Gastroesophageal sphincter (tissue), 3 donors: ENCODE results near the gene LACRT.

Source experiments
- EP300 ChIP-seq: sonication (generic); formaldehyde crosslinking; IDR thresholded peaks from one replicate; pipeline ENCODE4 v1.6.1; 2017; ENCODE audit warnings: antibody characterized with exemption, mild to moderate bottlenecking
- POLR2A ChIP-seq, 2 donors: fragments of 450-650 bp; IDR thresholded peaks; one replicate each; pipeline ENCODE4 v1.6.1; 2017; ENCODE audit warnings: antibody characterized with exemption in 2 of 2, mild to moderate bottlenecking in 2 of 2, moderate library complexity in 1 of 2
- POLR2AphosphoS5 ChIP-seq: sonication (generic); formaldehyde crosslinking; IDR thresholded peaks from one replicate; pipeline ENCODE4 v1.6.1; 2017; ENCODE audit warnings: antibody characterized with exemption
- TF ChIP-seq, protein P1 (sequence below), 4 experiments: fragments of 200-600 bp in 2 of 4; fragments of 450-650 bp in 2 of 4; sonication (generic) in 1 of 4; IDR thresholded peaks; one replicate each; pipeline ENCODE4 v1.5.1; 2017 to 2019; ENCODE audit warnings: antibody characterized with exemption in 4 of 4, mild to moderate bottlenecking in 2 of 4, moderate library complexity in 2 of 4

DNA sequence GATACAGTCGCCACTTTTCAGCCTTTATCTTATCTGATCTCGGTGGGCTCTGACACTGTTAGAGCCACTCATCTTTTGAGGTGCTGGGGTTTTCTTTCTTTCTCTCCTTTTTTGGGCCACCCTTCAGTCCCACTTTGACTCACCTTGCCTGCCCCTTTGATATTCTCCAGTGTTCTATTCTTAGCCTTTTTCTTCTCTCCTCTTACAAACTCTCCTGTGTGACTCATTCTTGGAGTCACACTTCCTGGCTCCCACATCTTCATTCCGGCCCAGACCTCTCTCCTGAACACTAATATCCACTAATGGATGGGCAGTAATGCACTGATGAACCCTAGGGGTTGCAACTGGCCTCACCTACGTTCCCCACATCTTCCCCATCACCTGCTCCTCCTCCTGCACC, 15.7 kb upstream of the LACRT start:
- TF ChIP-seq POLR2AphosphoS5 (no peak), POLR2A (IDR thresholded peaks at IDR 0.05) (no peak), EP300 (no peak)
- TF ChIP-seq, protein P1, sequence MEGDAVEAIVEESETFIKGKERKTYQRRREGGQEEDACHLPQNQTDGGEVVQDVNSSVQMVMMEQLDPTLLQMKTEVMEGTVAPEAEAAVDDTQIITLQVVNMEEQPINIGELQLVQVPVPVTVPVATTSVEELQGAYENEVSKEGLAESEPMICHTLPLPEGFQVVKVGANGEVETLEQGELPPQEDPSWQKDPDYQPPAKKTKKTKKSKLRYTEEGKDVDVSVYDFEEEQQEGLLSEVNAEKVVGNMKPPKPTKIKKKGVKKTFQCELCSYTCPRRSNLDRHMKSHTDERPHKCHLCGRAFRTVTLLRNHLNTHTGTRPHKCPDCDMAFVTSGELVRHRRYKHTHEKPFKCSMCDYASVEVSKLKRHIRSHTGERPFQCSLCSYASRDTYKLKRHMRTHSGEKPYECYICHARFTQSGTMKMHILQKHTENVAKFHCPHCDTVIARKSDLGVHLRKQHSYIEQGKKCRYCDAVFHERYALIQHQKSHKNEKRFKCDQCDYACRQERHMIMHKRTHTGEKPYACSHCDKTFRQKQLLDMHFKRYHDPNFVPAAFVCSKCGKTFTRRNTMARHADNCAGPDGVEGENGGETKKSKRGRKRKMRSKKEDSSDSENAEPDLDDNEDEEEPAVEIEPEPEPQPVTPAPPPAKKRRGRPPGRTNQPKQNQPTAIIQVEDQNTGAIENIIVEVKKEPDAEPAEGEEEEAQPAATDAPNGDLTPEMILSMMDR (IDR thresholded peaks at IDR 0.05) = no peak
